Suprapubic skin (tissue), 4 donors: ENCODE results near the gene OASL. TPM values are rescaled to one million over a fixed set of nuclear protein-coding genes. Genes with fewer than 3 reads are reported as not detected.

Source experiments
- DNase-seq, 2 donors: peaks; one replicate each; pipeline ENCODE4 v3.0.0-alpha.2; 2019; ENCODE audit warnings: low spot score in 2 of 2
- H3K27ac ChIP-seq: fragments of 200-600 bp; sonication (generic); one replicate; pipeline ENCODE4 v1.5.1; 2019
- H3K27me3 ChIP-seq: fragments of 200-600 bp; sonication (generic); one replicate; pipeline ENCODE4 v1.5.1; 2019
- H3K36me3 ChIP-seq: fragments of 200-600 bp; sonication (generic); one replicate; pipeline ENCODE4 v1.5.1; 2019
- H3K4me1 ChIP-seq: fragments of 200-600 bp; sonication (generic); one replicate; pipeline ENCODE4 v1.5.1; 2019
- H3K4me3 ChIP-seq: fragments of 200-600 bp; sonication (generic); one replicate; pipeline ENCODE4 v1.5.1; 2019; ENCODE audit warnings: mild to moderate bottlenecking
- H3K9me3 ChIP-seq: fragments of 200-600 bp; sonication (generic); one replicate; pipeline ENCODE4 v1.5.1; 2019
- EP300 ChIP-seq: sonication (generic); formaldehyde crosslinking; IDR thresholded peaks from one replicate; pipeline ENCODE4 v1.6.1; 2017; ENCODE audit warnings: antibody characterized with exemption
- POLR2A ChIP-seq, 2 donors: fragments of 450-650 bp; IDR thresholded peaks; one replicate each; pipeline ENCODE4 v1.6.1; 2017; ENCODE audit warnings: antibody characterized with exemption in 2 of 2, mild to moderate bottlenecking in 2 of 2, moderate library complexity in 2 of 2
- POLR2AphosphoS5 ChIP-seq, 3 donors: sonication (generic); formaldehyde crosslinking; IDR thresholded peaks; one replicate each; pipeline ENCODE4 v1.6.1; 2017; ENCODE audit warnings: antibody characterized with exemption in 3 of 3
- WGBS: methylation state at CpG from one replicate; pipeline ENCODE4 v1.1.5; 2018; 5-methylcytosine and 5-hydroxymethylcytosine counted together
- total RNA-seq, 4 donors: library from RNA; depleted of rRNA; stranded (reverse); fragments of >200 nt; gene quantifications; one replicate each; pipeline ENCODE4 v1.1.0, GENCODE V29; 2016
- TF ChIP-seq, protein P1 (sequence below), 2 donors: fragments of 200-600 bp in 1 of 2; fragments of 450-650 bp in 1 of 2; sonication (generic) in 1 of 2; IDR thresholded peaks; one replicate each; pipeline ENCODE4 v1.5.1; 2016 to 2019; ENCODE audit warnings: antibody characterized with exemption in 2 of 2, mild to moderate bottlenecking in 1 of 2, moderate library complexity in 1 of 2

The OASL gene
- total RNA-seq, 4 donors from 2014 or later: 0.53 to 0.91 (median 0.64) TPM; not detected in 1

DNA sequence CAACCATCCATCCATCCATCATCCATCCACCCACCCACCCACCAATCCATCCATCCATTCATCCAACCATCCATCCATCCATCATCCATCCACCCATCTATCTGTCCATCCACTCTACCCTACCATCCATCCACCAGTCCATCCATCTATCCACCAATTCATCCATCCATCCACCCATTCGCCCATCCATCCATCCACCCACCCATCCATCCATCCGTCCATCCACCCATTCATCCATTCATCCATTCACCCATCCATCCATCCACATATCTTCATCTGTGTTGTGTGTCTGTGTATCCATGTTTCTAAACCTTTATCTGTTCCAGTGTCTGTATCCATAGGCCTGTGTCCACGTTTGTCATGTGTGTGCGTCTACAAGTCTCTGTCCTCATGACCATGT lies 50.8 kb downstream of the OASL start:
- no peaks in the 10 kb centered on the region for H3K27me3 ChIP-seq
- no peak for DNase-seq
- H3K9me3 ChIP-seq: no peaks in the 10 kb centered on the region
- H3K4me3 ChIP-seq: no peak overlapping the region
- no peak for TF ChIP-seq POLR2A (IDR thresholded peaks at IDR 0.05)
- no peaks in the 10 kb centered on the region for H3K4me1 ChIP-seq
- 87% methylated on average over 4 of the region's 4 CpGs for WGBS
- H3K36me3 ChIP-seq: no peaks in the 10 kb centered on the region
- H3K27ac ChIP-seq: no peak overlapping the region

DNA sequence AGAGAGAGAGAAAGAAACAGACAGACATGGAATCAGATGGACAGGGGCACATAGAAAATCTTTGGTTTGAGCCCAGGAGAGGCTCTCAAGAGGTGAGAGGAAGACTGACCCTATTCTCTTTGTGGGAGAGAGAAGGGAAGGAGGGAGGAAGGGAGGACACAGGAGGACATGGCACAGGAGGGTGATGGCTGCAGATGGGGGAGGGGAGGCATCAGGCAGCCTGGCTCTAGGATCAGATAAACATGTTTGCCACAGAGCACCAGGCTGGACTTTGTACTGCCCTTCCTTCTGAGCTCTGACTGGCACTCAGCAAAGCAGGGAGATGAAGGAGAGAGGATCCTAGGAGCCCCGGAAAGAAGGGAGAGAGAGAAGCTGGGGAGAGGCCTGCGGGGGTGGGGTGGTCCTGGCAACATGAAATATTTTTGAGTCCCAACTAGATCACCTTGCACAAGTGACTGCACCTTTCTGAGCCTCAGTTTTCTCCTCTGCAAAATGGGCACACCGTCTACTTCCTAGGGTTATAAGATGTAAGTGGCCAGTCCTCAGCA lies 54.6 kb downstream of the OASL start:
- Histone ChIP-seq H3K36me3 (no peaks in the 10 kb centered on the region), H3K4me3 (no peak overlapping the region), H3K27me3 (no peaks in the 10 kb centered on the region), H3K9me3 (no peaks in the 10 kb centered on the region), H3K27ac (no peak overlapping the region), H3K4me1 (no peaks in the 10 kb centered on the region)
- WGBS: 90% methylated on average over 3 of the region's 3 CpGs
- no peak for DNase-seq
- TF ChIP-seq, protein P1, sequence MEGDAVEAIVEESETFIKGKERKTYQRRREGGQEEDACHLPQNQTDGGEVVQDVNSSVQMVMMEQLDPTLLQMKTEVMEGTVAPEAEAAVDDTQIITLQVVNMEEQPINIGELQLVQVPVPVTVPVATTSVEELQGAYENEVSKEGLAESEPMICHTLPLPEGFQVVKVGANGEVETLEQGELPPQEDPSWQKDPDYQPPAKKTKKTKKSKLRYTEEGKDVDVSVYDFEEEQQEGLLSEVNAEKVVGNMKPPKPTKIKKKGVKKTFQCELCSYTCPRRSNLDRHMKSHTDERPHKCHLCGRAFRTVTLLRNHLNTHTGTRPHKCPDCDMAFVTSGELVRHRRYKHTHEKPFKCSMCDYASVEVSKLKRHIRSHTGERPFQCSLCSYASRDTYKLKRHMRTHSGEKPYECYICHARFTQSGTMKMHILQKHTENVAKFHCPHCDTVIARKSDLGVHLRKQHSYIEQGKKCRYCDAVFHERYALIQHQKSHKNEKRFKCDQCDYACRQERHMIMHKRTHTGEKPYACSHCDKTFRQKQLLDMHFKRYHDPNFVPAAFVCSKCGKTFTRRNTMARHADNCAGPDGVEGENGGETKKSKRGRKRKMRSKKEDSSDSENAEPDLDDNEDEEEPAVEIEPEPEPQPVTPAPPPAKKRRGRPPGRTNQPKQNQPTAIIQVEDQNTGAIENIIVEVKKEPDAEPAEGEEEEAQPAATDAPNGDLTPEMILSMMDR (IDR thresholded peaks at IDR 0.05): no peak
- TF ChIP-seq EP300: no peak
- no peak for TF ChIP-seq POLR2A (IDR thresholded peaks at IDR 0.05)
- no peak for TF ChIP-seq POLR2AphosphoS5 (IDR thresholded peaks at IDR 0.05)

DNA sequence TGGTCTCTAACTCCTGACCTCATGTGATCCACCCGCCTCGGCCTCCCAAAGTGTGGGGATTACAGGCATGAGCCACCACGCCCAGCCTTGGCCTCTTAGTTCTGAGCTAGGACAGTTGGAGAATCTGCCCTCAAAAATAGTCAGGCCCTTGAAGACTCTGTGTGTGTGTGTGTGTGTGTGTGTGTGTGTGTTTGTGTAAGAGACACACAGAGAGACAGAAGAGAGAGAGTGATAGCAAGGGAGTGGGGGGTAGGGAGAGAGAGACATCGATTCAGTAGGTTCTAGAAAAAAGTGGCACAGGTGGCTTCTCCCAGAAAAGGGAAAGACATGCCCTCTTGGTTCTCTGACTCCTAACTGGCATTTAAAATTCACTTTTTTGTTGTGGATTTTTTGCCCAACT lies 55.3 kb downstream of the OASL start:
- Histone ChIP-seq H3K27ac (no peak overlapping the region), H3K9me3 (no peaks in the 10 kb centered on the region), H3K4me1 (no peaks in the 10 kb centered on the region), H3K36me3 (no peaks in the 10 kb centered on the region), H3K27me3 (no peaks in the 10 kb centered on the region), H3K4me3 (no peak overlapping the region)
- WGBS: 82% methylated on average over 4 of the region's 4 CpGs
- TF ChIP-seq EP300 (no peak), POLR2A (IDR thresholded peaks at IDR 0.05) (no peak), POLR2AphosphoS5 (IDR thresholded peaks at IDR 0.05) (no peak)
- DNase-seq: no peak

DNA sequence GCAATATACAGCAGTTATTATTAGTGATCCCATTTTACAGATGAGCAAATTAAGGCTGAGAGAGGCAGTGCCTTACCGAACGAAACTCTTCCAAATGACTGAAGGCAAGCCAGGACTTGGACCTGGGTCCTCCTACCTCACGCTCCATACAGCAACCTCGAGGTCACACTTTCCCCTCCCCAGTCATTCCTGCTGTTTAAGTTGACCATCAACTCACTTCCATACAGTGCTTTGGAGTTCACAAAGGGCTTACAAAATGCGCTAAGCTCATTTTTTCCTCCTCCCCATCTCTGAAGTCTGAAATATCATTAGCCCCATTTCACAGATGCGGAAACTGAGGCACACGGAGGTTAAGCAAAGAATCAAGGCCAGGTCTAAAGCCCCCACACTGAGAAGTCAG lies 56.4 kb downstream of the OASL start:
- 77% methylated on average over 7 of the region's 7 CpGs for WGBS
- no peak for DNase-seq
- Histone ChIP-seq H3K9me3 (no peaks in the 10 kb centered on the region), H3K4me3 (no peak overlapping the region), H3K36me3 (no peaks in the 10 kb centered on the region), H3K4me1 (no peaks in the 10 kb centered on the region), H3K27me3 (no peaks in the 10 kb centered on the region), H3K27ac (no peak overlapping the region)
- TF ChIP-seq, protein P1 (IDR thresholded peaks at IDR 0.05): no peak
- TF ChIP-seq EP300: no peak
- TF ChIP-seq POLR2AphosphoS5 (IDR thresholded peaks at IDR 0.05): no peak
- TF ChIP-seq POLR2A (IDR thresholded peaks at IDR 0.05): no peak

DNA sequence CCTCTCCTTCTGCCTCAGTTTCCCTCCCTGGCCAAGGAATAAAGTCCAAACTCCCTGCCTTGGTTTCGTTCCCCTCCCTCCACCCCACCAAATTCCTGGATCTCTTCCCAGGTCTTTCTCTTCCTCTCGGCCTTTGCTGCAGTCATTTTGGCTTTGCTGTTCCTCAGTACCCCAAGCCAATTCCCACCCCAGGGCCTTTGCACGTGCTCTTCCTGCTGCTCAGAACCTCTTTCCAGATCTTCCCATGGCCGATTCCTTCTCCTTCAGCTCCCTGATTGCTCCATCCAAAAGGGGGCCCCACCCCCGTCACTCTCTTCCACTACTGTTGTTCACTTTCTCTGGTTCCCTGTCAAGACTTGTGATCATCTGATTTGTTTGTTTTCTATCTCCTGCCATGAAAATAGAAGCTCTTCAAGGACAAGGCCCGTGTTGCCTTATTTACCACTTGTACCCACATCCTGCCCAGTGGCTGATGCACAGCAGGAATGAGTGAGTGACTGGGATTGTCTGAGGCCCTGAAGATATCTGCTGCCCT lies 57.6 kb downstream of the OASL start:
- TF ChIP-seq POLR2AphosphoS5 (IDR thresholded peaks at IDR 0.05) (no peak), POLR2A (IDR thresholded peaks at IDR 0.05) (no peak), EP300 (no peak)
- TF ChIP-seq, protein P1 (IDR thresholded peaks at IDR 0.05): no peak
- no peaks in the 10 kb centered on the region for H3K27me3 ChIP-seq
- no peak overlapping the region for H3K27ac ChIP-seq
- H3K9me3 ChIP-seq: no peaks in the 10 kb centered on the region
- no peak for DNase-seq
- H3K4me3 ChIP-seq: no peak overlapping the region
- no peaks in the 10 kb centered on the region for H3K36me3 ChIP-seq
- H3K4me1 ChIP-seq: no peaks in the 10 kb centered on the region
- WGBS: 80% methylated on average over 6 of the region's 6 CpGs

DNA sequence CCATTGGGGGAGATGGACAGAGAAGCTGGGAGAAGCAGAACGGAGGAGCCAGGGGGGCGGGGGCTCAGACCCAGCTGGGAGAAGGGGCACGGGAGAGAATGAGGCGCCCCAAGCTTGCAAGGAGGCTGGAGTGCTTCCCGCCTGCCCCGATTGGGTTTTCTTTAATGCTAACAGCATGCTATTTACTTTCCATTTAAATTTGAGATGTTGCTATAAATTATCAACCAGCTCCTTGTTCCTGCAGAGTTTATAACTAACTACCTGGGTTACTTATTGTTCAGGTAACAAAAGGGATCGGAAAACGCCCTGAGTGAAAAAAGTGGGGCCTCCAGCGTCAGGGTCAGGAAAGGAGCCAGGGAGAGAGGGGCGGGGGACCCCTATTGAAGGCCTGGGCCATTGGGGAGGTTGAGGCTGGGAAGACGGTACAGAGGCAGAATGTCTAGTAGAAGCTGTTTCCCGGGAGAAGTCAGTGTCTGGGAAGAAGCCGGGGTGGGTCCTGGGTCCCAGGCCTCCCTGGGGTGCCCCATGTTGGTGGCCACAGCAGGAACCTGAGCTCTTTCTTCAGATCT lies 58.2 kb downstream of the OASL start:
- WGBS: 79% methylated on average over 13 of the region's 13 CpGs
- Histone ChIP-seq H3K4me1 (no peaks in the 10 kb centered on the region), H3K9me3 (no peaks in the 10 kb centered on the region), H3K27me3 (no peaks in the 10 kb centered on the region), H3K36me3 (no peaks in the 10 kb centered on the region), H3K27ac (no peak overlapping the region), H3K4me3 (no peak overlapping the region)
- TF ChIP-seq POLR2A (IDR thresholded peaks at IDR 0.05) (no peak), EP300 (no peak)
- TF ChIP-seq, protein P1 (IDR thresholded peaks at IDR 0.05): no peak
- DNase-seq: no peak
